Motor neuron (in vitro differentiated cells): ENCODE results near the gene VMO1. TPM values are rescaled to one million over a fixed set of nuclear protein-coding genes. Genes with fewer than 3 reads are reported as not detected.

Source experiments
- ATAC-seq, 8 experiments: fragments of 200-7000 bp; cut with Tn5 transposase; replicated peaks in 6 of 8; 2 replicates each; pipeline ENCODE4 v1.8.0; 2021; ENCODE audit warnings: mild to moderate bottlenecking in 8 of 8, moderate library complexity in 8 of 8
- H3K27ac ChIP-seq, 2 donors: fragments of 250-450 bp; sonication (Bioruptor Pico); 2 replicates each; pipeline ENCODE4 v1.9.0; 2021; ENCODE audit warnings: antibody characterized with exemption in 2 of 2, mild to moderate bottlenecking in 2 of 2, moderate library complexity in 1 of 2
- H3K4me1 ChIP-seq, 2 donors: fragments of 250-450 bp; sonication (Bioruptor Pico); replicated peaks in 1 of 2; 2 replicates each; pipeline ENCODE4 v1.6.1; 2021; ENCODE audit warnings: antibody characterized with exemption in 2 of 2, mild to moderate bottlenecking in 2 of 2, moderate library complexity in 1 of 2
- H3K4me3 ChIP-seq, 5 donors: fragments of 250-450 bp; sonication (Bioruptor Pico); 2 replicates each; pipeline ENCODE4 v1.9.0; 2021; ENCODE audit warnings: antibody characterized with exemption in 5 of 5, mild to moderate bottlenecking in 5 of 5, moderate library complexity in 4 of 5
- WGBS, 10 experiments: fragments of 450-650 bp; shearing (Covaris generic); methylation state at CpG; one replicate each; pipeline ENCODE4 v1.0.0; 2022; 5-methylcytosine and 5-hydroxymethylcytosine counted together
- in situ Hi-C, 9 experiments: fragments of 400-800 bp; cut with MboI; loops; one replicate each; pipeline ENCODE4 v1.15.0; 2021; ENCODE audit warnings: low sequenced_read_pairs in 9 of 9, low pct_unique_long_range_greater_than_20kb in 2 of 9; ENCODE audit not compliant: unreplicated experiment in 9 of 9
- total RNA-seq, 8 experiments: library from RNA; unstranded; fragments of 300-600 nt; gene quantifications; 2 replicates each; pipeline versions ENCODE4 v1.2.3 to v1.2.4, GENCODE V29; 2022

The VMO1 gene
- total RNA-seq, 8 experiments from 2014 or later, result 0.27 to 4.3 (median 1.5) TPM; not detected in 2

DNA sequence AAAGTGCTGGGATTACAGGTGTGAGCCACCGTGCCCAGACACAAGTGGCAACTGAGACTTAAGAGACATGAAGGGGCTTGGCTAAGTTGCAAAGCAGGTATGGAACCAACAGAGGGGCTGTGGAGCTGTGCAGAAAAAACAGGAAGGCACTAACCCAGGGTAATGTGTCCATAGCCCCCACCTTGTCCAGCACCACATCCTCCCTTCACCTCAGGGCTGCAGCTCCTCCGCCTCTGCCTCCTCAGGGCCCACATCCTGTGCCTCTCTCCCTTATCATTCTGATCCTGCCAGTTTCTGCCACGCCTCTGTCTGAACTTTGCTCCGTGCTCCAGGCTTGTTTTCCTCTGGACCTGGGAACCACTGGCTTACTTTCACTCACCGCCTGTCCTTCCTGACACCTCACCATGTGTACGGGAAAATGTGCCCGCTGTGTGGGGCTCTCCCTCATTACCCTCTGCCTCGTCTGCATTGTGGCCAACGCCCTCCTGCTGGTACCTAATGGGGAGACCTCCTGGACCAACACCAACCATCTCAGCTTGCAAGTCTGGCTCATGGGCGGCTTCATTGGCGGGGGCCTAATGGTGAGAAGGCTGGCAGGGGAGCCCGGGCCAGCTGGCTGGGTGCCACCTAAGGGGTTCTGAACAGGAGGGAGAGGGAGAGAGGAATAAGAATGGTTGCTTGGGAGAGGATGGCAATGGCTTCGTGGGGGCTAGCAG lies 14.5 kb downstream of the VMO1 start, which contains the start of gene TM4SF5:
TM4SF5 (plus strand) TSS at position 368 of the 716 bp plus-strand sequence; CDS start at position 405, 37 bp downstream.
- WGBS, 10 experiments, result 0 to 100% (median 46%) methylated on average over 1 to 5 of the region's 13 CpGs; no CpG with 5 or more reads in 2 of the 10 experiments
- Histone ChIP-seq H3K4me1 (no peaks in the 10 kb centered on the region), H3K4me3 (no peak within 1 kb of the TSS), H3K27ac (no peak within 1 kb of the TSS)
- ATAC-seq, result peak in 1 of 8 experiments; percentile 9
- in situ Hi-C loops, result no loop called here

DNA sequence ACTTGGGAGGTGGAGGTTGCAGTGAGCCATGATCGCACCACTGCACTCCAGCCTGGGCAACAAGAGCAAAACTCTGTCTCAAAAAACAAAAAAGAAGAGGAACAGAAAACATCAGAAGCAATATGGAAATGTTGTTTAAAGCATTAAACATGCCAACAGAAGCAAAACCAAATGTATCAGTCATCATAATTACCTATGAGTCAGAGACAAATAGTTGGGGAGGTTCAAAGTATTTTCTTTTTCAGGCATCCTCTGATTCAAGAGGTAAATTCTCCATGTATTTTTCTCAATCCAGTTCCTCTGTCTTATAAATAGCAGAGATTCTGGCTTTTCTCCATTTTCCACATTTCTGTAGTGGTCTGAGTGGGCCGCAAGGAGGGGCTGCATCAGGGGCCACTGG lies 16.5 kb downstream of the VMO1 start:
- H3K4me3 ChIP-seq, result no peak overlapping the region
- H3K4me1 ChIP-seq, result no peaks in the 10 kb centered on the region
- H3K27ac ChIP-seq, result no peak overlapping the region
- WGBS, 10 experiments, result 58 to 100% (median 89%) methylated on average over 1 to 2 of the region's 2 CpGs; no CpG with 5 or more reads in 2 of the 10 experiments
- ATAC-seq, result no peak
- in situ Hi-C loops, result no loop called here

DNA sequence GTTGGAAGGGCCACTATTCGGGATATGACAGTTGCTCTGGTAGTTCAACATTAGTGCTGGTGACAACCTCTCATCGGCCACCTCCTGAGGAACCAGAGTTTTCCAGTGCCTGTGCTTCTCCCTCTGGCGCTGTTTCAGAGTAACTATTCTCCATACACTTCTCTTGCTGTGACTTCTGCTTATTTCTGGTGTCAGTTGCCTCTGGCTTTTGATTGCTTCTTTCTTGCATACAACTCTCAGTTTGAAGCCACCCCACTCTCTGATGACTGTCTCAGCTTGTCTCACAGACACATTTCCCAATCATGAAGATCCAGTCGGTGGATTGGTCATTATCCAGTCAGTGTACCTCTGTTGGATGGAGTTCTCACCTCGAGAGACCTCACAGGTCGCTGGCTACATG lies 17.9 kb downstream of the VMO1 start:
- in situ Hi-C loops, result no loop called here
- Histone ChIP-seq H3K27ac (no peak overlapping the region), H3K4me3 (no peak overlapping the region), H3K4me1 (no peaks in the 10 kb centered on the region)
- no peak for ATAC-seq
- 48 to 95% (median 67%) methylated on average over 2 to 6 of the region's 6 CpGs; no CpG with 5 or more reads in 4 of the 10 experiments for WGBS, 10 experiments

GRCh38 chr17:4766723-4767122 lies 19.4 kb downstream of the VMO1 start:
- ATAC-seq, result no peak
- in situ Hi-C loops, result no loop called here
- Histone ChIP-seq H3K27ac (no peak overlapping the region), H3K4me1 (no peaks in the 10 kb centered on the region), H3K4me3 (no peak overlapping the region)
- WGBS, 10 experiments, result 60 to 100% (median 89%) methylated on average over 1 to 9 of the region's 9 CpGs; no CpG with 5 or more reads in 1 of the 10 experiments

- Histone ChIP-seq H3K4me1 (no peaks in the 10 kb centered on the region), H3K27ac (no peak overlapping the region), H3K4me3 (no peak overlapping the region)
- WGBS, 10 experiments, result 17 to 100% (median 71%) methylated on average over 1 to 3 of the region's 3 CpGs; no CpG with 5 or more reads in 2 of the 10 experiments
- ATAC-seq, result no peak
- in situ Hi-C loops, result no loop called here
These were observed 20.0 kb downstream of the VMO1 start for GRCh38 chr17:4766201-4766600.

GRCh38 chr17:4764595-4764994 lies 21.6 kb downstream of the VMO1 start:
- WGBS, 10 experiments, result 0 to 100% (median 58%) methylated on average over 1 to 3 of the region's 3 CpGs; no CpG with 5 or more reads in 2 of the 10 experiments
- in situ Hi-C loops, result no loop called here
- Histone ChIP-seq H3K4me3 (no peak overlapping the region), H3K27ac (no peak overlapping the region), H3K4me1 (no peaks in the 10 kb centered on the region)
- no peak for ATAC-seq

- in situ Hi-C loops, result no loop called here
- Histone ChIP-seq H3K4me1 (no peaks in the 10 kb centered on the region), H3K27ac (no peak overlapping the region), H3K4me3 (no peak overlapping the region)
- no peak for ATAC-seq
- 53 to 97% (median 80%) methylated on average over 3 to 9 of the region's 10 CpGs for WGBS, 10 experiments
These were observed 26.4 kb downstream of the VMO1 start for GRCh38 chr17:4759776-4760236.

DNA sequence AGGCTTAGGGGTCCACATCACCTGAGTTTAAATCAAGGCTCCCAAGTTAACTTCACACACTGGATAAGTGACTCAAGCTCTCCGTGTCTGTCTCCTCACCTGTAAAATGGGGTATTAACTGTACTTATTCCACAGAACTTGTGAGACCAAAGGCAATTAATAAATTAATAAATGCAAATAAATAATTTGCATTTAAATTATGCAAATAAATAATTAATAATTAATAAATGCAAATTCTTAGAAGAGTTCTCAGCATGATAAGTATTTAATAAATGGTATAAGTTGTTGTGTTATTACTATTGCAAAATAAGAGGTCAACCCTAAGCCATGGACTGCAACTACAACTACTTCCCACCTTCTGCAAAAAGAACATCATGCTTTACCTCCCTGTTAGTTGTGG lies 32.8 kb downstream of the VMO1 start:
- in situ Hi-C loops, result no loop called here
- ATAC-seq, result no peak
- Histone ChIP-seq H3K4me3 (no peak overlapping the region), H3K4me1 (no peaks in the 10 kb centered on the region), H3K27ac (no peak overlapping the region)
- WGBS, 10 experiments, result 38 to 100% (median 67%) methylated on average over 1 of the region's 1 CpG; no CpG with 5 or more reads in 2 of the 10 experiments

DNA sequence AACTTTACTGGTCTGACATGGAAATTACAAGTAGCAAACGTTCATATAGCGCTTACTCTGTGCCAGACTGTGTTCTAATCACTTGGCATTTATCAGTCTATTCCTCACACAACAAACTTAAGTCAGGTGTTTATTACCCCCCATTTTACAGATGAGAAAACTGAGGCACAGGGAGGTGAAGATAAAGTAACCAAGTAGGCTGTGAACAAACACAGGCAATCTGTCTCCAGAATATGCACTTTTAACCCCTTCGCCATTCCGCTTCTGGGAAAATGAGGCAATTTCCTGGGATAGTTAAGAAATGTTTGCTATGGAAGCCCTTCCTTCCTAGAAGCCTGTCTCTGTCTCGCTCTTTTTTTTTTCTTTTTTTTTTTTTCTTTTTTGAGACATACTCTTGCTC lies 34.2 kb downstream of the VMO1 start:
- in situ Hi-C loops, result no loop called here
- H3K4me3 ChIP-seq, result no peak overlapping the region
- H3K27ac ChIP-seq, result no peak overlapping the region
- 46 to 100% (median 68%) methylated on average over 1 to 5 of the region's 5 CpGs for WGBS, 10 experiments
- no peaks in the 10 kb centered on the region for H3K4me1 ChIP-seq
- no peak for ATAC-seq

DNA sequence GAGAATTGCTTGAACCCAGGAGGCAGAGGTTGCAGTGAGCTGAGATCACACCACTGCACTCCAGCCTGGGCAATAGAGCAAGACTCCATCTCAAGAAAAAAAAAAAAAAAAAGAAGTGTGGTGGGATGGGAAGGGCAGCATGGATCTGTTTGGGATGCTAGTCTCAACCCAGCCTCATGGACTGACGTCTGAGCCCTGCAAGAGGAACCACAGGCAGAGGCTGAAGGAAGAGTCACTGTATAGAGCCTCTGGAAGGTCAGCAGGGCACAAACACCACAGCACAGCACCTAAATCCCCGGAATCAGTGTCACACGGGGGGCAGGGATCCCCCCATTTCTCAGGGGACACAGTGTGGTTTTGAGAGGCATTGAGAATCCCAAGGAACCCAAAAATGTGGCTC lies 35.6 kb downstream of the VMO1 start:
- Histone ChIP-seq H3K4me3 (no peak overlapping the region), H3K4me1 (no peaks in the 10 kb centered on the region), H3K27ac (no peak overlapping the region)
- no peak for ATAC-seq
- in situ Hi-C loops, result no loop called here
- WGBS, 10 experiments, result 0 to 60% (median 17%) methylated on average over 1 to 3 of the region's 3 CpGs; no CpG with 5 or more reads in 4 of the 10 experiments

GRCh38 chr17:4748686-4749085 lies 37.5 kb downstream of the VMO1 start:
- in situ Hi-C loops, result loop anchor here in 1 of 9 experiments (25.0 kb wide), 1 partner anchor 139 kb away; the partner anchor contains the start of gene C17orf107
- Histone ChIP-seq H3K4me3 (no peak overlapping the region), H3K27ac (no peak overlapping the region), H3K4me1 (no peaks in the 10 kb centered on the region)
- ATAC-seq, result no peak
- WGBS, 10 experiments, result 0 to 71% (median 43%) methylated on average over 1 to 4 of the region's 4 CpGs; no CpG with 5 or more reads in 3 of the 10 experiments

DNA sequence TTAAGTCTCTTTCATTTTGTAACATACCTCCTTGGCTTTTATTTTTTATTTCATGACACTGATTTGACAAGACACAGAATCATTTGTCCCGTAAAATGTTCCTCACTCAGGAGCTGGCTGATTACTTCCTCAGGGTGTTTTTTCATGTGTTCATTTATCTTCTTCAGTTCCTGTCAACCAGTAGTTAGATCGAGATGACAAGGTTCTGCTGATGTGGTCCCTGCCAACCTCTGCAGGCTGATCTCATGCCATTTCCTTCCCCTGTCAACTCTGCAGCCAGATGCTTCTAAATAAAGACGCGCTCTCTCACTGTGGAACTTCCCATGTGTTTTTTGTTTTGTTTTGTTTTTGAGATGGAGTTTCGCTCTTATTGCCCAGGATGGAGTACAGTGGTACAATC lies 38.3 kb downstream of the VMO1 start:
- 0 to 100% (median 88%) methylated on average over 1 to 5 of the region's 5 CpGs; no CpG with 5 or more reads in 1 of the 10 experiments for WGBS, 10 experiments

More for the DNA sequence above, 38.3 kb downstream of the VMO1 start:
- no peak for ATAC-seq
- no peak overlapping the region for H3K27ac ChIP-seq
- no peak overlapping the region for H3K4me3 ChIP-seq
- H3K4me1 ChIP-seq, result no peaks in the 10 kb centered on the region
- in situ Hi-C loops, result loop anchor here in 1 of 9 experiments (25.0 kb wide), 1 partner anchor 139 kb away; the partner anchor contains the start of gene C17orf107
